HEK293T (cell line): Measurements from ENCODE around the gene OSTF1.

Experiments
- ARNT ChIP-seq: fragments of 450-650 bp; IDR thresholded peaks from 2 replicates; pipeline ENCODE4 v1.6.1; 2017; ENCODE audit warnings: mild to moderate bottlenecking
- BHLHE40 ChIP-seq: fragments of 450-650 bp; IDR thresholded peaks from 2 replicates; pipeline ENCODE4 v1.6.1; 2016; ENCODE audit warnings: mild to moderate bottlenecking, moderate library complexity, borderline replicate concordance
- SUZ12 ChIP-seq: fragments of 450-650 bp; IDR thresholded peaks from 2 replicates; pipeline ENCODE4 v1.6.1; 2016; ENCODE audit warnings: mild to moderate bottlenecking
- TF ChIP-seq, protein P1 (sequence below): fragments of 450-650 bp; IDR thresholded peaks from 2 replicates; pipeline ENCODE4 v1.6.1; 2016

DNA sequence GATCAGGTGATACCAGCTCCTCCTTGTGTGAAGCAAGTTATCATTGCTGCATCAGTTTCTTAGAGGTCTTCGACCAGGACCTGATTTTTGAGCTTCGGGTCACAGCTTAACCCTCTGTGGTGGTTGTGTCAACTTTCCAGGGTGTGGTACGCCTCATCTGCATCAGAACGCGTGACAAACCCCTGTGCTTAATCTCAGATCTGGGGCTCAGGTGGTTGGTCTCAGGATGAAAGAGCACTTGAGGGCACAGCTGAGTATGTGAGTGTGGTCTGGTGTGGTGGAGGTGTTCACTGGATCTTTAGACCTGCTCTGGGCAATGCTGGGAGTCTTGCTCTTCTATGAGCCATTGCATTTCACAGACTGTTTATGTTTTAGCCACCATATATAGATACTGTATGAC is 64.1 kb downstream of the OSTF1 start:
- TF ChIP-seq, protein P1, sequence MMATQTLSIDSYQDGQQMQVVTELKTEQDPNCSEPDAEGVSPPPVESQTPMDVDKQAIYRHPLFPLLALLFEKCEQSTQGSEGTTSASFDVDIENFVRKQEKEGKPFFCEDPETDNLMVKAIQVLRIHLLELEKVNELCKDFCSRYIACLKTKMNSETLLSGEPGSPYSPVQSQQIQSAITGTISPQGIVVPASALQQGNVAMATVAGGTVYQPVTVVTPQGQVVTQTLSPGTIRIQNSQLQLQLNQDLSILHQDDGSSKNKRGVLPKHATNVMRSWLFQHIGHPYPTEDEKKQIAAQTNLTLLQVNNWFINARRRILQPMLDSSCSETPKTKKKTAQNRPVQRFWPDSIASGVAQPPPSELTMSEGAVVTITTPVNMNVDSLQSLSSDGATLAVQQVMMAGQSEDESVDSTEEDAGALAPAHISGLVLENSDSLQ, result no peak
- no peak for TF ChIP-seq ARNT
- no peak for TF ChIP-seq BHLHE40
- no peak for TF ChIP-seq SUZ12
